HepG2 (cell line): ENCODE results near the gene SOS2. TPM values are rescaled to one million over a fixed set of nuclear protein-coding genes. Genes with fewer than 3 reads are reported as not detected.

Source experiments
- BCL6 ChIP-seq: IDR thresholded peaks from 2 replicates; pipeline ENCODE4 v1.6.1; 2016; ENCODE audit warnings: missing genetic modification reagents, missing compliant biosample characterization
- GMEB1 ChIP-seq: sonication (generic); formaldehyde crosslinking; IDR thresholded peaks from 2 replicates; pipeline ENCODE4 v1.5.1; 2020; ENCODE audit warnings: missing genetic modification reagents, mild to moderate bottlenecking, borderline replicate concordance
- HOMEZ ChIP-seq: IDR thresholded peaks from 2 replicates; pipeline ENCODE4 v1.6.1; 2016; ENCODE audit warnings: low read depth
- MLX ChIP-seq: IDR thresholded peaks from 2 replicates; pipeline ENCODE4 v1.6.1; 2016
- NCOA2 ChIP-seq: sonication (generic); formaldehyde crosslinking; IDR thresholded peaks from 2 replicates; pipeline ENCODE4 v1.8.0; 2022; ENCODE audit warnings: inconsistent platforms
- NFE2L1 ChIP-seq: sonication (generic); formaldehyde crosslinking; IDR thresholded peaks from 2 replicates; pipeline ENCODE4 v1.4.0; 2020; ENCODE audit warnings: missing genetic modification reagents, mild to moderate bottlenecking, borderline replicate concordance
- PATZ1 ChIP-seq: sonication (generic); formaldehyde crosslinking; IDR thresholded peaks from 2 replicates; pipeline ENCODE4 v1.4.0; 2020; ENCODE audit warnings: missing genetic modification reagents
- PAWR ChIP-seq: sonication (generic); formaldehyde crosslinking; IDR thresholded peaks from 2 replicates; pipeline ENCODE4 v1.4.0; 2020; ENCODE audit warnings: missing genetic modification reagents, mild to moderate bottlenecking, borderline replicate concordance
- PBX3 ChIP-seq: sonication (generic); formaldehyde crosslinking; IDR thresholded peaks from 2 replicates; pipeline ENCODE4 v1.8.1; 2023; ENCODE audit warnings: missing genetic modification reagents, inconsistent platforms, borderline replicate concordance
- PLSCR1 ChIP-seq: sonication (generic); formaldehyde crosslinking; IDR thresholded peaks from 2 replicates; pipeline ENCODE4 v1.5.0; 2020; ENCODE audit warnings: missing genetic modification reagents, mild to moderate bottlenecking, borderline replicate concordance
- SAP130 ChIP-seq: IDR thresholded peaks from 2 replicates; pipeline ENCODE4 v1.6.1; 2016; ENCODE audit warnings: low read depth
- SNAPC2 ChIP-seq: sonication (generic); formaldehyde crosslinking; IDR thresholded peaks from 2 replicates; pipeline ENCODE4 v1.8.1; 2022; ENCODE audit warnings: mild to moderate bottlenecking, missing genetic modification reagents
- ZMYM3 ChIP-seq: sonication (generic); formaldehyde crosslinking; IDR thresholded peaks from 2 replicates; pipeline ENCODE4 v1.5.1; 2020; ENCODE audit warnings: mild to moderate bottlenecking, missing genetic modification reagents
- ZNF292 ChIP-seq: sonication (generic); formaldehyde crosslinking; IDR thresholded peaks from 2 replicates; pipeline ENCODE4 v1.8.1; 2022; ENCODE audit warnings: mild to moderate bottlenecking, low read depth, missing genetic modification reagents, borderline replicate concordance
- ZNF460 ChIP-seq: sonication (generic); formaldehyde crosslinking; IDR thresholded peaks from 2 replicates; pipeline ENCODE4 v1.5.1; 2020; ENCODE audit warnings: missing genetic modification reagents, mild to moderate bottlenecking, borderline replicate concordance
- ZNF512B ChIP-seq: sonication (generic); formaldehyde crosslinking; IDR thresholded peaks from 2 replicates; pipeline ENCODE4 v1.5.1; 2020; ENCODE audit warnings: missing genetic modification reagents, mild to moderate bottlenecking, borderline replicate concordance
- ZNF644 ChIP-seq: IDR thresholded peaks from 2 replicates; pipeline ENCODE4 v1.6.1; 2016; ENCODE audit warnings: low read depth
- polyA plus RNA-seq, 8 experiments: library from polyadenylated mRNA; depleted of rRNA in 3 of 8; stranded (reverse) in 7 of 8; unstranded in 1 of 8; fragments of >200 nt; fragmentation: Illumina TruSeq in 4 of 8; extraction: Trizol in 4 of 8; gene quantifications; 2 replicates each; pipeline versions ENCODE4 v1.2.1 to v1.2.3, GENCODE V29; 2011 to 2016; ENCODE audit warnings: low read depth in 4 of 8, missing spikeins in 1 of 8, mixed read lengths in 1 of 8; ENCODE audit not compliant: insufficient read depth in 1 of 8
- total RNA-seq, 5 experiments: library from RNA; depleted of rRNA; stranded (reverse); fragments of >200 nt; fragmentation: Illumina TruSeq; extraction: Trizol; gene quantifications; 2 replicates each; pipeline ENCODE4 v1.2.3, GENCODE V29; 2016; ENCODE audit warnings: low read depth in 1 of 5

The SOS2 gene
- total and polyA plus RNA-seq, 2 of the 13 experiments (the other 11 are each of a cell fraction or from before 2014, with no cell fraction given): 9.3 to 12.1 TPM

- TF ChIP-seq PBX3 (CRISPR knock-in tag): no peak
- no peak for TF ChIP-seq MLX (CRISPR knock-in tag)
- peak; percentile 76 for TF ChIP-seq SAP130
- TF ChIP-seq PATZ1: peak; percentile 36; the same call in 1 of the 2 replicates
- no peak for TF ChIP-seq ZNF512B
- TF ChIP-seq NCOA2 (CRISPR knock-in tag): peak; percentile 27; the same call in 1 of the 2 replicates
- TF ChIP-seq HOMEZ (CRISPR knock-in tag): peak; percentile 32; the same call in 1 of the 2 replicates
- TF ChIP-seq ZMYM3 (CRISPR knock-in tag): 0 out of 2 replicates have a peak, but pooled peaks have one; percentile 15
- no peak for TF ChIP-seq ZNF460 (CRISPR knock-in tag)
- no peak for TF ChIP-seq PAWR (CRISPR knock-in tag)
- no peak for TF ChIP-seq NFE2L1 (CRISPR knock-in tag)
- no peak for TF ChIP-seq SNAPC2 (CRISPR knock-in tag)
- TF ChIP-seq BCL6: peak; percentile 57
- no peak for TF ChIP-seq GMEB1 (CRISPR knock-in tag)
- TF ChIP-seq PLSCR1 (CRISPR knock-in tag): no peak
- 0 out of 2 replicates have a peak, but pooled peaks have one; percentile 35 for TF ChIP-seq ZNF292 (CRISPR knock-in tag)
- TF ChIP-seq ZNF644 (CRISPR knock-in tag): peak; percentile 33; the same call in 1 of the 2 replicates
These were observed 163.5 kb downstream of the SOS2 start (continued) for GRCh38 chr14:50067723-50068495.
